ENCODE measurements around the gene PDP2.

The PDP2 gene

GRCh38 chr16:66919569-66920298, 39.4 kb downstream of the PDP2 start:
- TF ChIP-seq CTCF (IDR thresholded peaks at IDR 0.05; ENCODE audit: control insufficient read depth, insufficient read depth, low read depth, low read length, missing control alignments) = no peak
- no peak overlapping the region for H3K4me3 ChIP-seq (ENCODE audit: control insufficient read depth, low read depth, low read length)
- DNase-seq (ENCODE audit: low read depth) = no peak

DNA sequence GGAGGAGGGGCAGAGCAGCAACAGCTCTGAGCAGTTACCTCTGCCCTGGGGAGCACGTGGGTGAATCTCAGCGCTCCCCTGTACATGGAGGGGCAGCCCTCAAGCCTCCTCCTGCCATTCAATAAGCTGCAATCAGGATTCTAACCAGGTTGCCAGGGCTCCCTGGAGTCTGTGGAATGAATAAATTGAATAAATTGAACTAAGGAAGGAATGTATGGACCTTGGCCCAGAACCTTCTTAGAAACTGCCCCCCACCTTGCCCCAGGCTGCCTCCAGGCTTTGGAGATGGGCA, 39.9 kb downstream of the PDP2 start:
- no peak for TF ChIP-seq CTCF (IDR thresholded peaks at IDR 0.05; ENCODE audit: control insufficient read depth, insufficient read depth, low read depth, low read length, missing control alignments)
- H3K4me3 ChIP-seq (ENCODE audit: control insufficient read depth, low read depth, low read length) = no peak overlapping the region
- no peak for DNase-seq (ENCODE audit: low read depth)

DNA sequence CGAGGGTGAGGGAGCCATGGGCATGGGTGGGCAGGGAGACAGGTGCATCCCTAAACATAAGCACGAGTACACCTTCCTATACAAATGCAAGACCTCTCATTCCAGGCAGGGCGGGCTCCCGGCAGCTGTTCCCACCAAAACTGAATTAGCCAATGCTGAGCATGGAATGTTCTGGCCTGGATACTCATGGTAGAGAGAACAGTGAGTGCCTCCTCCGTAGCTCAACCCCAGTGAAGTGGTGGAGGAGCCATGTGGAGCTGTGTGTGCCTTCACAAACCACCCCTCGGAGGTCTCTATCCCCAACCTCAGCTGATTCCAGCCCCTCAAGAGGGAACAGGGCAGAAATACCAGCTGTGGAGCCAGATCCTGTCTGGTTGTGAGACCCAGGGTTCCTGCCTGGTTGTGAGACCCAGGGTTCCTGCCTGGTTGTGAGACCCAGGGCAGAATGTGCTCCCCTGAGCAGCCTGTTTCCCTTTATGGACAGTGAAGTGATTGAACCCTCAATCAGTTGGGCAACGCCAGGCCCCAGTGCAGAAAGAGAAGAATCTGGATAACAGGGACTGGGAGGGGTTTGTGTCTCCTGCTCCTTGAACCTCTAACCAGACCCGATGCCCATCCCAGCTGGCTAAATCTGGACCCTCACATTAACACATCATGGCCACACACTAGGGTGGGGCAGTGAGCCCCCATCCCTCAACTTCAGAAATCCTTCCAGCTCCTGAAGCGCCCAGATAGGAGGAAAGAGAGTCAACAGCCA, 40.8 kb downstream of the PDP2 start:
- TF ChIP-seq CTCF (IDR thresholded peaks at IDR 0.05; ENCODE audit: control insufficient read depth, insufficient read depth, low read depth, low read length, missing control alignments) = no peak
- H3K4me3 ChIP-seq (ENCODE audit: control insufficient read depth, low read depth, low read length) = no peak overlapping the region
- DNase-seq (ENCODE audit: low read depth) = no peak

- no peak for DNase-seq (ENCODE audit: low read depth)
- no peak for TF ChIP-seq CTCF (IDR thresholded peaks at IDR 0.05; ENCODE audit: control insufficient read depth, insufficient read depth, low read depth, low read length, missing control alignments)
- no peak overlapping the region for H3K4me3 ChIP-seq (ENCODE audit: control insufficient read depth, low read depth, low read length)
Observed at GRCh38 chr16:66921729-66922450, 41.6 kb downstream of the PDP2 start.

DNA sequence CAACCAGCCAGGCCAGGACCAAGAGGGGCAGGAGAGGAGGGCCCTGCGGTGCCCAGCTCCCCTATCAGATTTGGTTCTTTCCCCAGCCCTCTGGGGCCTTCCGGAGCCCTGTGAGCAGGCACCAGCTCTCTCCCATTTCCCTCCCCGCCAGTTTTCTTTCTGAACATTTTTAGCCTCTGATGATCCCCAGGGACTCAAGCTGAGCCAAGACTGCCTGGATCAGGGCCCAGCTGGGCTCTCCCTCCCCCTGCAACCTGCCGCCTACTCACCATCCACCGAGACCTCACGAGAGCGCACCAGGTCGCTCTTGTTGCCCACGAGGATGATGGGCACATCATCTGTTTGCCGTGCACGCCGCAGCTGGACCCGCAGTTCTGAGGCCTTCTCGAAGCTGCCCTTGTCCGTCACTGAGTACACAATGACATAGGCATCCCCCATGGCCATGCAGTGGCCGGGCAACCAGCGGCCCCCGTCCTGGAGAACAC, 43.0 kb downstream of the PDP2 start:
- TF ChIP-seq CTCF (IDR thresholded peaks at IDR 0.05; ENCODE audit: control insufficient read depth, insufficient read depth, low read depth, low read length, missing control alignments) = no peak
- no peak overlapping the region for H3K4me3 ChIP-seq (ENCODE audit: control insufficient read depth, low read depth, low read length)
- no peak for DNase-seq (ENCODE audit: low read depth)

GRCh38 chr16:66923866-66924265, 43.6 kb downstream of the PDP2 start:
- DNase-seq (ENCODE audit: low read depth) = no peak
- no peak for TF ChIP-seq CTCF (IDR thresholded peaks at IDR 0.05; ENCODE audit: control insufficient read depth, insufficient read depth, low read depth, low read length, missing control alignments)

More at GRCh38 chr16:66923866-66924265, 43.6 kb downstream of the PDP2 start:
- no peak overlapping the region for H3K4me3 ChIP-seq (ENCODE audit: control insufficient read depth, low read depth, low read length)

Data from AG09309 (cell line).